Parathyroid adenoma (tissue), 2 donors: ENCODE results near the gene PCBD2.

Source experiments
- H2AFZ ChIP-seq: fragments of 300-600 bp; sonication (generic); one replicate; pipeline ENCODE4 v1.7.0; 2017; ENCODE audit warnings: antibody characterized with exemption, mild to moderate bottlenecking
- H3K27ac ChIP-seq: fragments of 300-600 bp; sonication (generic); one replicate; pipeline ENCODE4 v1.7.0; 2017
- H3K27me3 ChIP-seq: fragments of 300-600 bp; sonication (generic); one replicate; pipeline ENCODE4 v1.7.0; 2017; ENCODE audit warnings: low read length; ENCODE audit not compliant: control insufficient read depth, insufficient read depth
- H3K36me3 ChIP-seq: fragments of 300-600 bp; sonication (generic); one replicate; pipeline ENCODE4 v1.7.0; 2017; ENCODE audit warnings: low read length; ENCODE audit not compliant: control insufficient read depth, insufficient read depth
- H3K4me1 ChIP-seq: fragments of 300-600 bp; sonication (generic); one replicate; pipeline ENCODE4 v1.7.0; 2017; ENCODE audit warnings: control low read depth
- H3K4me2 ChIP-seq: fragments of 300-600 bp; sonication (generic); one replicate; pipeline ENCODE4 v1.7.0; 2017; ENCODE audit warnings: low read length
- H3K4me3 ChIP-seq: fragments of 300-600 bp; sonication (generic); one replicate; pipeline ENCODE4 v1.7.0; 2017; ENCODE audit warnings: low read depth, low read length
- H3K79me2 ChIP-seq: fragments of 300-600 bp; sonication (generic); one replicate; pipeline ENCODE4 v1.7.0; 2017; ENCODE audit warnings: control low read depth
- H3K9ac ChIP-seq: fragments of 300-600 bp; sonication (generic); one replicate; pipeline ENCODE4 v1.7.0; 2017; ENCODE audit warnings: mild to moderate bottlenecking
- H3K9me3 ChIP-seq: fragments of 300-600 bp; sonication (generic); one replicate; pipeline ENCODE4 v1.7.0; 2017; ENCODE audit warnings: low read length; ENCODE audit not compliant: control insufficient read depth
- TF ChIP-seq, protein P1 (sequence below): fragments of 300-600 bp; sonication (generic); IDR thresholded peaks from one replicate; pipeline ENCODE4 v1.7.0; 2017; ENCODE audit warnings: antibody characterized with exemption, mild to moderate bottlenecking
- donor health status: primary hyperparathyroidism.

Gene PCBD2

DNA sequence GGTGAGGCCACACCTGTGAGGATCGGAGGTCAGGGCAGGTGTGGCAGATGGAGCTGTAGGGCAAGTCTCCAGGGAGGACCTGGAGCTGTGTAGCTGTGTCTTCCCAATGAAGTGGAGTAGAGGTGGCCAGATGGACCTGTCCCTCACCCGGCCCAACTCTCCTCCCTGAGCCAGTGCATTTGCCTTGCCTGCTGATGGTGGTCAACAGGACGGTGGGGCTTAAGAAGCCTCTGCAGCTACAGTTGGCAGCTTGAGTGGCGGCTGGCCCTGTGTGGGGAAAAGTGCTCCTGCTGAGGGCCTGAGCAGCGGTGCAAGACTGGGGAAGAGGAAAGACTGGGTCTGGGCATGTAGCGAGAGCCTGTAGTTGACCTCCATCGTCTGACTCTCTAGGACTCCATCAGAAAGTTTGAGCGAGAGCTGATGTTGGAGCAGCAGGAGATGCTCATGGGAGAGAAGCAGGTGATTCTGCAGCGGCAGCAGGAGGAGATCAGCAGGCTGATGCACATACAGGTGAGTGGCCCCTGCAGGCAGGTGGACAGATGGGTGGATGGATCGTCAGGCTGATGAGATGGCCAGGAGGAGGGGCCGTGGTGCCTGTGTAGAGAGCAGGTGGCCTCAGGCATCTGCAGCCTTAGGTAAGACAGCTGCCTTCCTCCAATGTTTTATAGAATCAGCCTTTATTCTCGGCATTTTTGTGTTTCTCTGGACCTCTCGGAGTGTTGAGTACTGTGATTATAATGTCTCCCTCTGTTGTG lies 104.2 kb downstream of the PCBD2 start:
- no peak overlapping the region for H3K27ac ChIP-seq
- no peak overlapping the region for H3K9ac ChIP-seq
- H2AFZ ChIP-seq: no peak overlapping the region
- H3K4me1 ChIP-seq: no peaks in the 10 kb centered on the region
- TF ChIP-seq, protein P1, sequence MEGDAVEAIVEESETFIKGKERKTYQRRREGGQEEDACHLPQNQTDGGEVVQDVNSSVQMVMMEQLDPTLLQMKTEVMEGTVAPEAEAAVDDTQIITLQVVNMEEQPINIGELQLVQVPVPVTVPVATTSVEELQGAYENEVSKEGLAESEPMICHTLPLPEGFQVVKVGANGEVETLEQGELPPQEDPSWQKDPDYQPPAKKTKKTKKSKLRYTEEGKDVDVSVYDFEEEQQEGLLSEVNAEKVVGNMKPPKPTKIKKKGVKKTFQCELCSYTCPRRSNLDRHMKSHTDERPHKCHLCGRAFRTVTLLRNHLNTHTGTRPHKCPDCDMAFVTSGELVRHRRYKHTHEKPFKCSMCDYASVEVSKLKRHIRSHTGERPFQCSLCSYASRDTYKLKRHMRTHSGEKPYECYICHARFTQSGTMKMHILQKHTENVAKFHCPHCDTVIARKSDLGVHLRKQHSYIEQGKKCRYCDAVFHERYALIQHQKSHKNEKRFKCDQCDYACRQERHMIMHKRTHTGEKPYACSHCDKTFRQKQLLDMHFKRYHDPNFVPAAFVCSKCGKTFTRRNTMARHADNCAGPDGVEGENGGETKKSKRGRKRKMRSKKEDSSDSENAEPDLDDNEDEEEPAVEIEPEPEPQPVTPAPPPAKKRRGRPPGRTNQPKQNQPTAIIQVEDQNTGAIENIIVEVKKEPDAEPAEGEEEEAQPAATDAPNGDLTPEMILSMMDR: no peak
- no peaks in the 10 kb centered on the region for H3K9me3 ChIP-seq
- no peak overlapping the region for H3K4me3 ChIP-seq
- H3K36me3 ChIP-seq: no peaks in the 10 kb centered on the region
- H3K27me3 ChIP-seq: no peaks in the 10 kb centered on the region
- no peak overlapping the region for H3K4me2 ChIP-seq
- H3K79me2 ChIP-seq: no peaks in the 10 kb centered on the region

DNA sequence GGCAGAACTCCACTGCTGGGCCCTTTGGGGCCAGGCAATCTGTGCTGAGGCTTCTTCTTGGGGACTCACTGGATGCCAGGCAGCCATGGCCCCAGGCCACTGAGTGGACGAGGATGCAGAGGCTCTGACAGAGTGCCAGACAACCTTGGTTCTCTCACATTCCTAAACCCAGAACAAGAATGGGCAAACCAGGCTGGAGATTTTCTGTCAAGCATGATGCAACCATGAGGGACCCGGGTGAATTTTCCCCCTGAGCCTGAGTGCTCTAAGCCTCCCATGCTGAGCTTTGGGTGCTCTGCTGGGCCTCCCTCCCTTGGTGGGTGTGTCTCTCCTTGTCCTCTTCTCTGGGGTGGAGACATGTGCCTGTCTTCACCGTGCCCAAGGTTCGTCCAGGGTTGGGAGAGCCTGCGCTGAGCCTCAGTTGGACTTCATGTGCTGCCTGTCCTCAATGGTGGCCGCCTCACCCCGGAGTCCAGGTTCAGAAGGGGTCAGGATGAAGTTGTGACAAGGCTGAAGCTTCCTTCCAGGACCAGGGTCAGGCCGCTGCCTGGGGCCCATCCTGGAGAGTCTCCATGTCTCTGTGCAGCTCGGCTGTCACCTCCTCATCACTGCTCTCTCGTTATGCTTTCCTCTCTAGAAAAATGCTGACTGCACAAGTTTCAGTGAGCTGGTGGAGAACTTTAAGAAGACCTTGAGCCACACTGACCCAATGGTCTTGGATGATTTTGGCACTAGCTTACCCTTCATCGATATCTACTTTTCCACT lies 105.0 kb downstream of the PCBD2 start:
- H3K36me3 ChIP-seq: no peaks in the 10 kb centered on the region
- H3K27ac ChIP-seq: no peak overlapping the region
- H2AFZ ChIP-seq: no peak overlapping the region
- H3K4me1 ChIP-seq: no peaks in the 10 kb centered on the region
- H3K4me3 ChIP-seq: no peak overlapping the region
- no peak overlapping the region for H3K9ac ChIP-seq
- no peaks in the 10 kb centered on the region for H3K27me3 ChIP-seq
- H3K4me2 ChIP-seq: no peak overlapping the region
- H3K79me2 ChIP-seq: no peaks in the 10 kb centered on the region
- TF ChIP-seq, protein P1: no peak
- no peaks in the 10 kb centered on the region for H3K9me3 ChIP-seq

DNA sequence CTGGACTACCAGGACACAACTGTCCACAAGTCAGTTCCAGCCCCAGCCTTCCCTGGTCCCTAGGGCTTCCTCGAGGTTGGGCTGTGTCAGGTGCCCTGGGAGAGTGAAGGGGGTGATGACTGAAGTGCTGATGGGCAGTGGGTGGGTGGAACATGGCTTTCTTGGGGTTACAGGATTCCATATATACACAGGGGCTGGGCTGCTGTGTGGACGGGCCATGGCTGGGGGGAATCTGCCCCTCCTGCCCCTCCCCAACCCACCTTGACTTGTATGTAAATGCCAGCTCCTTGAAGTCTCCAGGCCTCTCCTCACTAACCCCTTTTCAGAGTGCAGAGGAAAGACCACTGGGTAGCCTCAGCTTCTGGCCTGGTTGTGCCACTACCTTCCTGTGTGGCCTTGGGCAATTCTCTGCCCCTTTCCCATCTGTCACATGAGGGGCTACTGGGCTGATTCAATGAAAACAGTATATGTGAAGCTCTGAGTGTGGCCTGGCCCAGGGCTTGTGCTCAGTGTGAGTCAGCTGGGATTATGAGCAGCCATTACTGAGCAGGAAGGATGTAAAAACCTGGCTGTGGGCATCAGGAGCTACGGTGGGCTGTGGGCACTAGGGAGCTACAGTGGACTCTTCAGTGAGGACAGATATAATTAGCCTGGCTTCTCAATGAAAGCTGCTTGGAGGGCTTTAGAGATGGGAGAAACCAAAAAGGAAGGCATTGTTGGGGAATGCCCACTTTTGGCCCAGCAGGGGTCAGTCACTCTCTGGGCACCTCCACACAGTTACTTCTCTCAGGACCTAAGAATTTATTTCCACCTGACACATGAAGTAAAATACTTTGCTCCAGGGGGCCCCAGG lies 105.8 kb downstream of the PCBD2 start:
- H3K4me2 ChIP-seq: no peak overlapping the region
- no peak overlapping the region for H3K27ac ChIP-seq
- H3K4me1 ChIP-seq: no peaks in the 10 kb centered on the region
- no peak overlapping the region for H2AFZ ChIP-seq
- H3K79me2 ChIP-seq: no peaks in the 10 kb centered on the region
- no peak overlapping the region for H3K4me3 ChIP-seq
- H3K27me3 ChIP-seq: no peaks in the 10 kb centered on the region
- H3K9ac ChIP-seq: no peak overlapping the region
- TF ChIP-seq, protein P1: no peak
- H3K9me3 ChIP-seq: no peaks in the 10 kb centered on the region
- H3K36me3 ChIP-seq: no peaks in the 10 kb centered on the region

DNA sequence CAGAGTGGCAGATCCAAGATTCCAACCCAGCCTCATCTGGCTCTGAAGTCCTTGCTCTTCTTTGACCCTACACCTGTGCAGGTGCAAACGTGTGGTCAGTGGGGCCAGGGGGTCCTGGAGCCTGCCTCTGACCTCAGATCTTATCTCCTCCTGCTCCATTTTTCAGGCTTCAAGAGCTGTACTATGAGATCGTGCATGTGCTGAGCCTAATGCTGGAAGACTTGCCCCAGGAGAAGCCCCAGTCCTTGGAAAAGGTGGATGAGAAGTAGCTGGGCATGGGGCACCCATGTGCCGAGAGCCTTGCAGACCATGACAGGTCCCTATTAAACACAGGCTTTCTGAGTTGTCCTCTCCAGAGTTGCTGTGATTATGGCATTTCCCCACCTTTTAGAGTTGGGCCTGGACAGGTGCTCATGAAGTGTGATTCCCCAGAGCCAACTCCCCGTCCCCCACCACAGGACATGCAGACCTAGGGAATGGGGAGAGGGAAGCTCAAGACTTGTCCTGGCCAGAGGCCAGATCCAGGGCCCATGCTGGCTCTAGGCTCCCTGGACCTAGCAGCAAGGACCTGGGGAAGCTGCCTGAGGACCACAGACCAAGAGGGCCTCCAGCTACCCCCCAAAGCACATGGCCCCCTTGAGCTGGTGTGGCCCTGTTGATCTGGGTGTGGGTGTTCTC lies 106.6 kb downstream of the PCBD2 start:
- Histone ChIP-seq H3K9ac (no peak overlapping the region), H3K27me3 (no peaks in the 10 kb centered on the region), H3K4me3 (no peak overlapping the region), H2AFZ (no peak overlapping the region), H3K36me3 (no peaks in the 10 kb centered on the region), H3K79me2 (no peaks in the 10 kb centered on the region), H3K4me2 (no peak overlapping the region), H3K27ac (no peak overlapping the region), H3K9me3 (no peaks in the 10 kb centered on the region), H3K4me1 (no peaks in the 10 kb centered on the region)
- TF ChIP-seq, protein P1: no peak
